Activated T-helper 1 cell treated with Interleukin-2 at 50 U/mL for 16 hours (primary cell): ENCODE measurements around the gene SCML1.
"Not testable (repeated sequence)": the region's sequence is repeated elsewhere in the genome, so short reads cannot be mapped to it uniquely, and the experiment has no call there.

Source experiments
- DNase-seq: peaks from one replicate; pipeline ENCODE4 v3.0.0-alpha.2; 2020; ENCODE audit warnings: low read depth

SCML1 gene

GRCh38 chrX:17738737-17739535 is 1.6 kb downstream of the SCML1 start:
- no peak for DNase-seq

- DNase-seq: no peak
Measured at GRCh38 chrX:17740137-17741122, 3.1 kb downstream of the SCML1 start.

- DNase-seq: no peak
Measured at GRCh38 chrX:17741123-17741511, 3.8 kb downstream of the SCML1 start.

- no peak for DNase-seq
Measured at GRCh38 chrX:17743913-17744312, 6.6 kb downstream of the SCML1 start.

GRCh38 chrX:17744896-17745523 is 7.7 kb downstream of the SCML1 start:
- no peak for DNase-seq

- no peak for DNase-seq
Measured at GRCh38 chrX:17747692-17748091, 10.4 kb downstream of the SCML1 start.

GRCh38 chrX:17748684-17749083 is 11.4 kb downstream of the SCML1 start:
- DNase-seq: no peak

GRCh38 chrX:17750436-17750835 is 13.1 kb downstream of the SCML1 start:
- DNase-seq: no peak

GRCh38 chrX:17758382-17758781 is 21.1 kb downstream of the SCML1 start:
- no peak for DNase-seq

GRCh38 chrX:17759990-17760389 is 22.7 kb downstream of the SCML1 start:
- no peak for DNase-seq

GRCh38 chrX:17767734-17768133 is 30.4 kb downstream of the SCML1 start:
- no peak for DNase-seq

- no peak for DNase-seq
Measured at GRCh38 chrX:17768997-17769396, 31.7 kb downstream of the SCML1 start.

- DNase-seq: no peak
Measured at GRCh38 chrX:17769701-17770269, 32.5 kb downstream of the SCML1 start.

GRCh38 chrX:17773221-17773876 is 36.1 kb downstream of the SCML1 start:
- no peak for DNase-seq

GRCh38 chrX:17774053-17774452 is 36.8 kb downstream of the SCML1 start:
- no peak for DNase-seq

GRCh38 chrX:17778997-17779396 is 41.7 kb downstream of the SCML1 start:
- DNase-seq: no peak

- DNase-seq: no peak
Measured at GRCh38 chrX:17779434-17779833, 42.1 kb downstream of the SCML1 start.

- DNase-seq: not testable (repeated sequence)
Measured at GRCh38 chrX:17786554-17787347, 49.5 kb downstream of the SCML1 start.

GRCh38 chrX:17787557-17787956 is 50.3 kb downstream of the SCML1 start:
- DNase-seq: no peak

GRCh38 chrX:17788439-17788838 is 51.1 kb downstream of the SCML1 start:
- peak; percentile 13 for DNase-seq
